Ovary (tissue), 9 donors: ENCODE data around the gene TMED10. TPM values are rescaled to one million over a fixed set of nuclear protein-coding genes. Genes with fewer than 3 reads are reported as not detected.

ENCODE experiments used
- DNase-seq, 5 donors: peaks; one replicate each; pipeline ENCODE4 v3.0.0-alpha.2; 2019 to 2020
- H3K27ac ChIP-seq, 2 donors: fragments of 200-600 bp; one replicate each; pipeline versions ENCODE4 v1.5.1 to v1.8.0; 2019 to 2022
- H3K27me3 ChIP-seq: fragments of 200-600 bp; one replicate; pipeline ENCODE4 v1.8.0; 2022
- H3K36me3 ChIP-seq: fragments of 200-600 bp; sonication (generic); one replicate; pipeline ENCODE4 v1.5.1; 2019
- H3K4me1 ChIP-seq: one replicate; pipeline ENCODE4 v1.8.1; 2013; ENCODE audit warnings: mild to moderate bottlenecking, moderate library complexity; ENCODE audit not compliant: insufficient read depth
- H3K4me3 ChIP-seq: fragments of 200-600 bp; sonication (generic); one replicate; pipeline ENCODE4 v1.5.1; 2017
- H3K9me3 ChIP-seq, 2 donors: fragments of 200-600 bp in 1 of 2; sonication (generic) in 1 of 2; one replicate each; pipeline versions ENCODE4 v1.5.1 to v1.8.1; 2013 to 2019; ENCODE audit warnings: mild to moderate bottlenecking in 1 of 2, moderate library complexity in 1 of 2
- CTCF ChIP-seq, 3 donors: fragments of 450-650 bp in 2 of 3; fragments of 200-600 bp in 1 of 3; IDR thresholded peaks; one replicate each; pipeline versions ENCODE4 v1.5.1 to v1.8.0; 2016 to 2022; ENCODE audit warnings: antibody characterized with exemption in 3 of 3, mild to moderate bottlenecking in 1 of 3
- EP300 ChIP-seq: sonication (generic); formaldehyde crosslinking; IDR thresholded peaks from one replicate; pipeline ENCODE4 v1.6.1; 2017; ENCODE audit warnings: antibody characterized with exemption
- POLR2A ChIP-seq: fragments of 450-650 bp; IDR thresholded peaks from one replicate; pipeline ENCODE4 v1.6.1; 2017; ENCODE audit warnings: antibody characterized with exemption, mild to moderate bottlenecking, moderate library complexity
- WGBS, 3 donors: extraction: QIAGEN DNeasy Blood & Tissue Kit in 1 of 3; methylation state at CpG; one replicate each; pipeline versions ENCODE4 v1.1.5 to v1.1.7; 2013 to 2017; 5-methylcytosine and 5-hydroxymethylcytosine counted together
- intact Hi-C, 4 donors: fragments of 100-400 bp; cut with DNase I; formaldehyde crosslinking; loops; one replicate each; pipeline versions ENCODE4 v1.11.0 to v1.15.1; 2022 to 2023
- polyA plus RNA-seq, 2 donors: library from polyadenylated mRNA; stranded (reverse); fragments of 200-250 nt in 1 of 2; fragments of 350-450 nt in 1 of 2; fragmentation: Illumina TruSeq in 1 of 2; extraction: RNeasy Lipid Tissue Mini Kit (QIAGEN cat#74804) in 1 of 2; gene quantifications; one replicate each; pipeline ENCODE4 v1.2.3, GENCODE V29; 2013 to 2014
- small RNA-seq: library from RNA; depleted of rRNA; stranded (forward); fragments of <200 nt; gene quantifications from one replicate; pipeline ENCODE3, GENCODE V24; 2016
- total RNA-seq, 7 donors: library from RNA; depleted of rRNA in 2 of 7; stranded (reverse); fragments of >200 nt in 2 of 7; fragmentation: NEBNext Ultra II Directional in 3 of 7; extraction: Animal tissue kit (Norgen Biotek cat#: 25700) in 3 of 7; gene quantifications; one replicate each; pipeline versions ENCODE4 v1.1.0 to v1.2.4, GENCODE V29; 2016 to 2023
- donor health status: DM: no; HTN: no; CAD: no; lungs with moderate emphysema.
- donor health status: DM: no; HTN: no; CAD: no.
- donor health status: Bipolar disorder and iron deficiency.
- donor health status: DM: yes; HTN: yes; CAD: no.
- donor health status: DM: no; HTN: no; CAD: no.
- donor health status: DM: yes; HTN: yes; CAD: no.

The TMED10 gene
- total and polyA plus RNA-seq, 9 donors: 164 to 446 (median 287) TPM

GRCh38 chr14:75084513-75084912 is 91.9 kb downstream of the TMED10 start:
- no peaks in the 10 kb centered on the region for H3K27me3 ChIP-seq
- H3K4me1 ChIP-seq: peaks cover 1% of the 10 kb centered on the region
- H3K27ac ChIP-seq: no peak overlapping the region
- H3K36me3 ChIP-seq: no peaks in the 10 kb centered on the region
- H3K4me3 ChIP-seq: no peak overlapping the region
- no peak for TF ChIP-seq POLR2A
- TF ChIP-seq EP300: no peak
- TF ChIP-seq CTCF (IDR thresholded peaks at IDR 0.05): no peak
- intact Hi-C loops: loop anchor here (10.0 kb wide), 2 partner anchors 140 to 170 kb away; no protein-coding TSS in a partner anchor
- WGBS, 3 donors: 47 to 58% (median 50%) methylated on average over 5 of the region's 5 CpGs
- no peak for DNase-seq
- H3K9me3 ChIP-seq: no peaks in the 10 kb centered on the region

DNA sequence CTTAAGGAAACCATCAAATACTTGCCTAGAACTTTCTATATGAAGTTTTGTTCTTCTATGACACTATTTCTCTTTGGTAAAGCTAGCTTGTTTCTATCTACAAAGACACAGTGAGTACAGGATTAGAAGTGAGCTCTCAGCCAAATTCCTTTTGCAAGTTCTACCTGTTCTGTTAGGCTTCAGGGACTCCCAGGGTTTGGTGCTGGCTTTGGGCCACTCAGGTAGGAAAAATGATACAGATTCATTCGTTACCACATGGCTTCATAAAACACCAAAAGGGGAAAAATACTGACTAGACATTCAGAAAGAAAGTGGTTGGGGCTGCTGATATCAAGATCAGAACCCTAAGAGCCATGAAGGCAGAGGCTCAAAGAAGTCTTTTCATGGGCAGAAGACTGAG is 93.1 kb downstream of the TMED10 start:
- intact Hi-C loops: loop anchor here (10.0 kb wide), 2 partner anchors 138 to 168 kb away; no protein-coding TSS in a partner anchor
- 87 to 96% (median 90%) methylated on average over 1 of the region's 1 CpG for WGBS, 3 donors
- H3K4me3 ChIP-seq: no peak overlapping the region
- no peak overlapping the region for H3K27ac ChIP-seq
- H3K27me3 ChIP-seq: no peaks in the 10 kb centered on the region
- H3K4me1 ChIP-seq: peaks cover 2% of the 10 kb centered on the region
- DNase-seq: no peak
- H3K36me3 ChIP-seq: no peaks in the 10 kb centered on the region
- H3K9me3 ChIP-seq: no peaks in the 10 kb centered on the region
- TF ChIP-seq POLR2A (no peak), CTCF (IDR thresholded peaks at IDR 0.05) (no peak), EP300 (no peak)

DNA sequence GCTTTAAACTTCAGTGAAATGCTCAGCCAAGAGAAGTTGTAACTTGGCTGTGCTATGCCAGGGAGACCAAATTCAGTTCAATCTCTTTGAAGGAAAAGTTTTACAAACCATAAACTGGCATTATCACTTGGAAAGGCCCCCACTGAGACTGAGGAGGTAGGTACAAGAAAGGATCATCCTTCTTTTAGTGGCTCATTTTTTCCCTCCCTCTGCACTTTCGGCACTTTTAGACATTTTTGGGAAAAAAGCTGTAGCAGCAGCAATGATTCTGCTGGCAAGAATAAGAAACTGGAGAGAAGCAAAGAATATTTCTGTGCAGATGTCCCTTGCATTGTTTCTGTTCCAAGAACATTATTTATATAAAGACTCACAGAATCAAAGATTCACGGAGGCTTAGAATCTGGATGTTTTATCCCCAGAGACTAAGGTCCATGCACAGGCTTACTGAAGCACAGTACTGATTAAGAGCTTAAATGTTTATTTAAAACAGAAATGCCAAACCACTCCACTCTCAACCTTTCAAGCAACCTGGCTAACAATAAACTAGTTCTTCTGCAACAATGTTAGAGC is 94.7 kb downstream of the TMED10 start:
- WGBS, 3 donors: 15 to 23% (median 21%) methylated on average over 2 of the region's 2 CpGs
- Histone ChIP-seq H3K36me3 (no peaks in the 10 kb centered on the region), H3K9me3 (no peaks in the 10 kb centered on the region), H3K4me3 (no peak overlapping the region), H3K27ac (no peak overlapping the region), H3K4me1 (peaks cover 2% of the 10 kb centered on the region), H3K27me3 (no peaks in the 10 kb centered on the region)
- intact Hi-C loops: loop anchor here (10.0 kb wide), 2 partner anchors 137 to 167 kb away; no protein-coding TSS in a partner anchor
- no peak for DNase-seq
- TF ChIP-seq CTCF (IDR thresholded peaks at IDR 0.05) (no peak), EP300 (no peak), POLR2A (no peak)

Small RNA genes lying within 50 kb of the gene (small RNA-seq; reads per million reads assigned to genes)
- gene HIF1AP1 (not detected), gene RNU4ATAC14P (not detected)

Other genes starting within 250 kb of the TMED10 start
- gene PGF, start 221.0 kb downstream of the TMED10 start, total RNA-seq: 10 to 100 TPM in 1 of 7 donors, 1 to 10 TPM in 5, not detected in 1; 1.8 to 14.0 (median 3.1) TPM
- 1 to 10 TPM; 4.5 to 5.7 TPM for gene PGF, start 221.0 kb downstream of the TMED10 start, polyA plus RNA-seq
- 10 to 100 TPM in 6 of 7 donors, 1 to 10 TPM in 1; 8.8 to 33.3 (median 29.6) TPM for gene EIF2B2, start 173.7 kb downstream of the TMED10 start, total RNA-seq
- gene EIF2B2, start 173.7 kb downstream of the TMED10 start, polyA plus RNA-seq: 10 to 100 TPM; 30.6 to 59.9 TPM
- 10 to 100 TPM; 21.7 to 36.4 (median 26.8) TPM for gene MLH3, start 125.1 kb downstream of the TMED10 start, total RNA-seq
- 10 to 100 TPM; 14.8 to 18.7 TPM for gene MLH3, start 125.1 kb downstream of the TMED10 start, polyA plus RNA-seq
- gene ACYP1, start 112.6 kb downstream of the TMED10 start, total RNA-seq: 10 to 100 TPM in 4 of 7 donors, 1 to 10 TPM in 3; 5.5 to 27.7 (median 11.2) TPM
- gene ACYP1, start 112.6 kb downstream of the TMED10 start, polyA plus RNA-seq: 10 to 100 TPM; 11.3 to 16.9 TPM
- 1 to 10 TPM in 4 of 7 donors, under 1 TPM in 3; 0.66 to 9.2 (median 1.3) TPM for gene ZC2HC1C, start 107.0 kb downstream of the TMED10 start, total RNA-seq
- gene ZC2HC1C, start 107.0 kb downstream of the TMED10 start, polyA plus RNA-seq: 1 to 10 TPM in 1 of 2 donors, under 1 TPM in 1; 0.46 to 2.6 TPM
- gene NEK9, start 49.6 kb downstream of the TMED10 start, total RNA-seq: 100 to 1,000 TPM in 4 of 7 donors, 10 to 100 TPM in 3; 58.1 to 140 (median 117) TPM
- 100 to 1,000 TPM in 1 of 2 donors, 10 to 100 TPM in 1; 57.0 to 105 TPM for gene NEK9, start 49.6 kb downstream of the TMED10 start, polyA plus RNA-seq
- 1,000 to 10,000 TPM in 2 of 7 donors, 100 to 1,000 TPM in 5; 115 to 2,019 (median 178) TPM for gene FOS, start 102.2 kb upstream of the TMED10 start, total RNA-seq
- 100 to 1,000 TPM; 129 to 499 TPM for gene FOS, start 102.2 kb upstream of the TMED10 start, polyA plus RNA-seq